NCI-H1694 (cell line): ENCODE measurements around the gene KCNK7.

Source experiments
- DNase-seq: peaks from one replicate; lab custom pipeline; 2025; lab: John Stamatoyannopoulos, UW

The KCNK7 gene

GRCh38 chr11:65557280-65558001, 38.2 kb downstream of the KCNK7 start:
- DNase-seq, result no peak

DNA sequence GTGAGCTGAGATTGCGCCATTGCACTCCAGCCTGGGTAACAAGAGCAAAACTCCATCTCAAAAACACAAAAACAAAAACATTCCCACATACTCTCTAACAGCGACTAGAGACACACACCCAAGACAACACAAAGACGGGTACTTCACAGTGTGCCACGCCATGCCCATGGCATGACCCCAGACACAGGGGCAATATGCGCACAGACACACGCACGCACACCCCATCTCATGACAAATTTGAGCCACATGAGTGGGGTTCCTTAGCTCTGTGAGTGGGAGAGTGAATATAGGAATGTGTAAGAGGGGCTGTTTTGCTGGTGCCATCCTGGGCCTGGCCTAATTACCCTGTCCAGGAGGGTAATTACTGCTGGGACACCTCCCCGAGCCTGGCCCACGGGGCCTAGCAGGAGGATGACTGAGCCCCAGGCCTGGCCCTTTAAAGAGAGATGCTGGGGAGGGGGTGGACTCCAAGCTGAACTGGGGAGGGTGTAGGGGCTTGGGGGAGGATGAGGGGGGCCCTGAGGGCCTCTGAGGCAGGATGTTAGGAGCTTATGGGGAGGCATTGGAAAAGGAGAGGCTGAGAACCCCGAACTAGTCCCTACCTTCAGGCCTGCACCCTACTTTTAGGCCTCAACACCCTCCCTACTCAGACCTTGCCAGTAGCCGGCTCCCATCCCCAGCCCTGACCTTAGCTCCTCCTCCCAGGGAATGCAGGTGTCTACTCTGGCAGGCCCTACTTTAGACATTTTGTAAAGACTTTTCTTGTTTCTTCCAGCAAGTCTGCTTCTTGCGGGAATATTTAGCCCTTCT, 38.9 kb downstream of the KCNK7 start:
- DNase-seq, result no peak

DNA sequence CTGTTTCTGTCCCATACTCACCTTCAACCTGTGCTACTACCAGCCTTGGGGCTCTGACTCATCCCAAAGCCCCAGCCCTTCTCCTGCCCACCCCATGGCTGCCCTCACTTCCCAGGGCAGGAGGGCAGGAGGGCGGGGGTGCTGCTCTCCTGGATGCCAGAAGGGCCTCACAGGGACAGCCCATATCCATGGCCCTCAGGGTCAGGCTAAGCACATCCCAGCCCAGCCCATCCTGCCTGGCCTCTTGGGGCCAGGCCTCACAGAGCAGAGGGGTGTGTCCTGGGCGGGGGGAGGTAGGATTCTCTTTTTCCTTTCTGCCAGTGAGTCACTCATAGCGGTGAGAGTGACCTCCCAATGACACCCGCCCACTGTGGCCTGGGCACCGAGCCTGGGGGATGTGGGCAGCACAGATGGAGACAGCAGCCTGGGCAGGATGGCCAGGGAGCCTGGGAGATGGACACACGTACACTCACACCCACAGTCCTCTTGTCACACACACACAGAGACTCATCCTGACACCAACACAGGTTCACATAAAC, 39.8 kb downstream of the KCNK7 start:
- no peak for DNase-seq

- DNase-seq, result no peak
Observed at GRCh38 chr11:65554842-65555430, 40.7 kb downstream of the KCNK7 start.

DNA sequence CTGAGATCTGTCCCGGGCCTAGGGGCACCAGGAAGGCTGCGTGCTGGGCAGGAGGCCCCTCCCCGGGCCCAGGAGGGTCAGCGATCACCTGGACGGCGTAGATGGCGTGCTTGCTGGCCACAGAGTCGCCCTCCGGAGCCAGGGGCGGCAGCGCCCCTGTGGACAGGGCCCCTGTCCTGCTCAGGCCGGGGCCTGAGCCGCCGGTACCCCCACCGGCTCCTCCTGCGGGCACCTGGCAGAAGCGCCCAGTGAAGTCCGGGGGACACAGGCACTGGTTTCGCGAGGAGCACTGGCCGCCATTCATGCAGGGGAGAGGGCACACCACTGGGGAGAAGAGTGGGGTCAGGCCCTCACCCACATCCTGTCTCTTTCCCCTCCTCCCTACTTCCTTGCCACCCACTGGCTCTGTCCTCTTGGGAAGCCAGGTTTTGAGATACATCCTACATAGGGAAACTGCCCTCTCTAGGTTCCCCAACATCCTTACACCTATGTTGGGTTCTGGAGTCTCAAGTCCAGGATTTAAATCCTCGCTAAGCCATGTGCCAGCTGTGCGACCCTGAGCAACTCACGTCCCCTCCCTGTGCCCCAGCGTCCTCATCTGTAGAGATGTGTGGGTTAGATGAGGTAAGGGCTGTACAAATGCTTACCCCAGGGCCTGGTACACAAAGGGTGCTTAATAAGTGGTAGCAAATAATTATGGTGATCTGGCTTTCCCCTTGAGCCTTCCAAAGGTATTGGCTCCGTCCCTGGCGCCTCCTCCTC, 41.4 kb downstream of the KCNK7 start:
- no peak for DNase-seq

GRCh38 chr11:65553301-65554001, 42.1 kb downstream of the KCNK7 start:
- no peak for DNase-seq

DNA sequence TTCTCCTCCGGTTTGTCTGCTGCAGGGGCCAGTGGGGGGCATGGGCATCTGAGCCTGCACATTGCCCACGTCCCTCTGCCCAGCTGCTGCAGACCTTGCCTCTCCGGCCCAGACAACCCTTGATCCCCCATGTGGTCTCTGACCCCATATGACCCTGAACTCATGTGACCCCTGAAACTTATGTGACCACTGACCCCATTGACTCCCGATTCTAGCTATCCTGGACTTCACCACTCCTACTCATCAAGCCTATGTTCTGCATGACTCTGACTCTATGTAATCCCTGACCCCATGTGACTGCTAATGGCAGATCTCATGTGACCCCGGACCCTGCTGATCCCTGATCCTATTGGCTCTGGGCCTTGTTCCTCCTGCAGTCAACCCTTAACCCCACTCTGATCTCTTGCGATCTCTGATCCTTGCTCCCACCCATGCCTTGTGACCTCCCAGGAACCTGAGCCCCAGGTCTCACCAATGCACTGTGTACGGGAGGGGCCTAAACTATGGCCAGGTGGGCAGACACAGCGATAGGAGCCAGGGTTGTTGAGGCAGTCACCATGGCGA, 43.1 kb downstream of the KCNK7 start:
- DNase-seq, result no peak

DNA sequence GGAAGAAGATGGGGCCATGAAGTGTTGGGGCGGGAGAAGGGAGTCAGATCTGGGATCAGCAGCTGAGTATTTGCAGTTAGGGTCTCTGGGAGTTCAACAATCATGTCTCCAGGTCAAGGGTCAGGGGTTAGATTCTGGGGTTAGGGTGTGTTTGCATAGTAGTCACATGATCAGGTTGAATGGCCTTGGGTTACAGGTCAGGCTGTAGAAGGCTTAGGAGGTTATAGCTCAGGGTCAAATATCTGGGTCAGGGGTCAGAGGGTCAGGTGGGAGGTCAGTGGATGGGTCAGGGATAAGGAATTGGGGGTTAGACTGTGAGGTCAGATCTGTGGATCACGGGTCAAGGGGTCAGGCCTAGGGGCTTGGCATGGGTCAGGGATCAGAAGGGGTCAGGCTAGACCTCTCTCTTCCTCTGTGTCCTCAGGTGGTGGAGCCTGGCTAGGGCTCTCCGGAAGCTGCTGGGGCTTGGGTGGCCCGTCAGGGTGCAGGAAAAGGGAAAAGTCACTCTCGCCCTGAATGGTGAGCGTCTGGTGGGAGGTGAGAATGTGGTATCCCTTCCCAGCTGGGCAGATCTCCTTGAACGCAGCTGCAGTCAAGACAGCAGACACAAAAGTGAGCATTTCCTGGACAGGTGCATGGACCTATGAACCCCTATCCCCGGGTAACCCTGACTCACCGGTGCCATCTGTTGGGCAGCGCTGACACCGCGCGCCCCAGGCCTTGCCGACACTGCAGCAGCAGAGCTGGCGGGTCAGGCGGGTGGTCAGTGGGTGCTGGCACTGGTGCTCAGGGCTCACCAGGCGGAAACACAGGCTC, 43.8 kb downstream of the KCNK7 start:
- no peak for DNase-seq

GRCh38 chr11:65549096-65549495, 46.5 kb downstream of the KCNK7 start:
- DNase-seq, result no peak

- no peak for DNase-seq
Observed at GRCh38 chr11:65548395-65548794, 47.2 kb downstream of the KCNK7 start.

GRCh38 chr11:65547446-65548125, 48.0 kb downstream of the KCNK7 start:
- no peak for DNase-seq

DNA sequence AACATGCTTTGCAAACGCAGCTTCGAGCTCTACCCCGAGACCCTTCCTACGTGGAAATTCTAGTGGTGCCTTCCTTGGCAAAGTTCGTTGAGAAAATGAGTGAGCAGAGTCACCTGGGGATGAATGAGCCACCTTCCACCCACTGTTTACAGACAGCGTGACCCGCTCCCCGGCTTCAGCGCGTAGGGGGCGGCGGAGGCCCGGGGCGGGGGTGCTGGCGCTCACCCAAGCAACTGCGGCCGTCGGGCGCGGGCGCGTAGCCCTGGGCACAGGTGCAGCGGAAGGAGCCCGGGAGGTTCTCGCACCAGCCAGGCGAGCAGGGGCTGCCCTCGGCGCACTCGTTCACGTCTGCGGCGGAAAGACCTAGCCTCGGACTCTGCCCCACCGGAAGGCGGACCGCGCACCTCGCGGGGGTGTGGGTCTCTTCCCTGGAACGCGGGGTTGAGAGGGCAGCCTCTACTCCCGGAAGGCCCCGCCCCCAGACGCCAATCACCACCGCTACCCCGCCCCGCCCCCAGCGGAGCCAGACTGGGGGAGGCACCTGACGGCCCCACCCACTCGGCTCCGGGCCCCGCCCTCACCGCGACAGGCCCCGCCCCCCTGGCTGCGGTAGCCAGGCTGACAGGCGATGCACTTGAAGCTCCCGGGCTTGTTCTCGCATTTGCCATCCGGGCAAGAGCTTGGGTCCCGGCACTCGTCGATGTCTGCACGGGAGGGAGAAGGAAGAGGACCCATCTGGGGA, 49.2 kb downstream of the KCNK7 start:
- DNase-seq, result no peak

DNA sequence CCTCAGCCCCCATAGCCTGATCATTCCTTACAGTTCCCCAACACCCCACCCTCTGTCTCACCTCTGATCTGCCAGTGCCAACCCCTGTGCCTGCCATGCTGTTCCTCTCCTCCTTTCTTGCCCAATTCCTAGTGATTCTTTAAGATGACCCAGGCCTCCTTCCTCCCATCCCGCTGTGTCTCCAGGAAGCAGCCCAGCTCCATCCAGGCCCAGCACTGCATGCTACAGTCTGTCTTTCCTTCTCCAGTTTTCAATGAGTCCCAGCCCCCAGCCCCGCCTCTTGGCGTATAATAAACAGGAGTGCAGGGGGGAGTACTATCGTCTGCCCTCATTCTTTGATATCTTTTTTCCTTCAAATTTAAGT, 49.8 kb downstream of the KCNK7 start:
- DNase-seq, result no peak
